SKM-1 treated with dmso at 0.1 percent for 144 hours (cell line): ENCODE data around the gene PRR12.

Experiments
- DNase-seq: peaks from one replicate; lab custom pipeline; 2025; ENCODE audit not compliant: unreplicated experiment; lab: John Stamatoyannopoulos, UW

PRR12 gene

GRCh38 chr19:49641688-49642491, 50.9 kb downstream of the PRR12 start, which contains the start of gene SCAF1:
Gene SCAF1 (plus strand): TSS chr19:49642209. CDS start chr19:49645027, 2,818 bp downstream.
- peak; percentile 89 for DNase-seq

GRCh38 chr19:49642492-49643035, 51.6 kb downstream of the PRR12 start:
- DNase-seq, result no peak

- no peak for DNase-seq
These were observed 52.5 kb downstream of the PRR12 start for GRCh38 chr19:49643466-49643865.

GRCh38 chr19:49645592-49645991, 54.6 kb downstream of the PRR12 start:
- DNase-seq, result no peak

GRCh38 chr19:49645995-49646394, 55.0 kb downstream of the PRR12 start:
- no peak for DNase-seq

GRCh38 chr19:49646586-49646985, 55.6 kb downstream of the PRR12 start:
- no peak for DNase-seq

GRCh38 chr19:49651029-49651819, 60.2 kb downstream of the PRR12 start:
- DNase-seq, result no peak

GRCh38 chr19:49651820-49652550, 61.0 kb downstream of the PRR12 start:
- DNase-seq, result no peak

GRCh38 chr19:49652551-49653465, 61.8 kb downstream of the PRR12 start:
- DNase-seq, result no peak

GRCh38 chr19:49653466-49653806, 62.5 kb downstream of the PRR12 start:
- DNase-seq, result no peak

- DNase-seq, result no peak
These were observed 63.6 kb downstream of the PRR12 start for GRCh38 chr19:49654581-49654980.

- no peak for DNase-seq
These were observed 64.8 kb downstream of the PRR12 start for GRCh38 chr19:49655570-49656455.

- DNase-seq, result no peak
These were observed 65.6 kb downstream of the PRR12 start for GRCh38 chr19:49656456-49657109.

GRCh38 chr19:49657493-49658138, 66.6 kb downstream of the PRR12 start:
- DNase-seq, result no peak

- no peak for DNase-seq
These were observed 67.1 kb downstream of the PRR12 start for GRCh38 chr19:49658139-49658517.

- DNase-seq, result no peak
These were observed 67.8 kb downstream of the PRR12 start for GRCh38 chr19:49658566-49659442.

- no peak for DNase-seq
These were observed 69.5 kb downstream of the PRR12 start for GRCh38 chr19:49660338-49660961.
